ENCODE results near the gene DCUN1D1.
A peak's percentile ranks its signal among the peaks of the same experiment; 100 is the strongest.
"Not testable (repeated sequence)": the region's sequence is repeated elsewhere in the genome, so short reads cannot be mapped to it uniquely, and the experiment has no call there.

Gene DCUN1D1

DNA sequence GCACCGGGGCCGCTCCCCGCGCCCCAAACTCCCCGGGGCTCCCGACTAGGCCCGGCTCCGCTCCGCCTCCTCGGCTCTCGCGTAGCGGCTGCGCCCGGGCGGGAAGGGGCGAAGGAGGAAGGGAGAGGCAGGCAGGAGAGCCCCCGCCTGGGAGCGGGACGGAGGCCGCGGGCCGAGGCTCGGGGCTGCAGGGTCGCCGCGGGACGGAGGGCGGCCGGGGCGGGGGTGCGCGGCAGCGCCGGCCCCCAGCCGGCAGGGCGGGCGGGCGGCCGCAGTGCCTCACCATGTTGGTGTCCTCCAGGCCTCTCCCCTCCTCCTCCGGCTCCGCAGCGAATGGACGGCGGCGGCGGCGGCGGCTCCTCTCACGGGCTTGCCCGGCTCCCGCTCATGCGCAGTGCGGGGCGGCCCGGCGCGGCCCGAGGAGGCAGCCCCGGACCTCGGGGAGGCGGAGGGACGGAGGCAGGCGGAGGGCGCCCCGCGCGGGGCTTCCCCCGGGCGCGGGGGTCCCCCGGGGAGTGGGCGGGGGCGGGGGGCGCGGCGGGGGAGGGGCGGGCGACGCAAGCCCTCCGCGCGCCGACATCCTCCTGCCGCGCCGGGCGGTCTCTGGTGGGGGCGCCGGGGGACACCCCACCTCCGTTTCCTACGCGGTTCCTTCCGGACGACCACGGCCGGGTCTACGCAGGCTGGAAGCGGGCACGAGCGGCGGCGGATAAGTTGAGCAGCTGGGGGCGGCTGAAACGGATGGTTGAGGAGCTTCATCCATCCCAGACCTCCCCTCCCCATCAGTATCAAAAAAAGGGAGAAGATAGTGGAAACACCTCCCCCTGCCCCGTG lies at the start of gene DCUN1D1:
TSS of gene DCUN1D1 (minus strand) at position 335 of the 834 bp plus-strand sequence. CDS start at position 286, 49 bp downstream.
- H3K36me3 Mint-ChIP-seq (ENCODE audit: low read depth), result no peaks in the 10 kb centered on the region
- H3K4me1 Mint-ChIP-seq (ENCODE audit: low read depth), result peaks cover 35% of the 10 kb centered on the region
- no peaks in the 10 kb centered on the region for H3K9me3 Mint-ChIP-seq
- peak within 1 kb of the TSS; percentile 87 for H3K27ac Mint-ChIP-seq
- no peaks in the 10 kb centered on the region for H3K27me3 Mint-ChIP-seq
- peak within 1 kb of the TSS; percentile 88 for H3K4me3 Mint-ChIP-seq
- intact Hi-C loops (cut with micrococcal nuclease), result no loop called here

DNA sequence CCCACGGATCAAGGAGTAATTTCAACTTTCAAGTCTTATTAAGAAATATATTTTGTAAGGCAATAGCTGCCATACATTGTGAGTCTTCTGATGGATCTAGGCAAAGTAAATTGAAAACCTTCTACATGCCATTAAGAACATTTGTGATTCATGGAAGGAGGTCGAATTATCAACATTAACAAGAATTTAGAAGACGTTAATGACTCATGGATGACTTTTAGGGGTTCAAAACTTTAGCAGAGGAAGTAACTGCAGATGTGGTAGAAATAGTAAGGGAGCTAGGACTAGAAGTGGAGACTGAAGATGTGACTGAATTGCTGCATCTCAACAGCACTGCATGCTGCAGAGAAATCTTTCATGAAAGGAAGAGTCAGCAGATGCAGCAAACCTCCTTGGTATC lies 48.1 kb upstream of the DCUN1D1 start:
- H3K9me3 Mint-ChIP-seq, result no peaks in the 10 kb centered on the region
- no peak overlapping the region for H3K27ac Mint-ChIP-seq
- H3K4me3 Mint-ChIP-seq, result no peak overlapping the region
- peaks cover 87% of the 10 kb centered on the region for H3K36me3 Mint-ChIP-seq (ENCODE audit: low read depth)
- no peaks in the 10 kb centered on the region for H3K4me1 Mint-ChIP-seq (ENCODE audit: low read depth)
- intact Hi-C loops (cut with micrococcal nuclease), result no loop called here
- no peaks in the 10 kb centered on the region for H3K27me3 Mint-ChIP-seq

DNA sequence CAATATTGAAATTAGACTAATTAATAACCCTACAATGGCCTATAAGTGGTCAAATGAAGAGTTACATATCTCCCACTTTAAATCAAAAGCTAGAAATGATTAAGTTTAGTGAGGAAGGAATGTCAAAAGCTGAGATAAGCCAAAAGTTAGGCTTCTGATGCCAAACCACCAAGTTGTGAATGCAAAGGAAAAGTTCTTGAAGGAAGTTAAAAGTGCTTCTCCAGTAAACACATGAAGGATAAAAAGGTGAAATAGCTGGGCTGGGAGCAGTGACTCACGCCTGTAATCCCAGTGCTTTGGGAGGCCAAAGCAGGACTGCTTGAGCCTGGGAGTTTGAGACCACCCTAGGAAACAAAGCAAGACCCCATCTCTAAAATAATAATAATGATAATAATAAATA lies 46.9 kb upstream of the DCUN1D1 start:
- no peaks in the 10 kb centered on the region for H3K4me1 Mint-ChIP-seq (ENCODE audit: low read depth)
- no peaks in the 10 kb centered on the region for H3K27me3 Mint-ChIP-seq
- H3K36me3 Mint-ChIP-seq (ENCODE audit: low read depth), result peaks cover 81% of the 10 kb centered on the region
- intact Hi-C loops (cut with micrococcal nuclease), result no loop called here
- H3K27ac Mint-ChIP-seq, result no peak overlapping the region
- no peaks in the 10 kb centered on the region for H3K9me3 Mint-ChIP-seq
- no peak overlapping the region for H3K4me3 Mint-ChIP-seq

DNA sequence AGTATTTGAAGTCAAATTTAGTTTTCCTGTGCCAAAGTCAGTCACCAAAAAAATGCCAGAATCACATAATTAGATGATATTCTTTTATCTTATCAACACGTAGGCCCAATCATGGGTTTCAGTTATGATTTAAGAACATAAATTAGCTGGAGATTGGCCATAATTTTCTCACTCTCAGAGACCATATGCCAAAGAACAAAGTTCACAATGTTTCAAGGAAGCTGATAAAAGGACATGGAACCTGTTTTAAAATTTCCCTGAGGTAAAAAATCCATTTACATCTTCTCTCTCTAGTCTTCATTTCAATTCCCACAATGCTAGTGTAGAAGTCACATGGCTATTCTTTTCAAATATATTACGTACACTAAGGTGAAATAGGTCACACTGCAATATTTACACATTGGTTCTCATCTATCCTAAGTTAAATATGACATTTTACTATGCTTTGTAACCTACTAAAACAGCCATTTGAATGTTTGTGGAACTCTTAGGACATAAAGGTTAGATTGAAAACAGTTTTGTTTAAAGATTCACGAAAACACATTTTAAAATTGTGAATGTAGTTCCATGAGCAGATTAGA lies 42.7 kb upstream of the DCUN1D1 start:
- Mint-ChIP-seq H3K36me3 (ENCODE audit: low read depth) (peaks cover 79% of the 10 kb centered on the region), H3K9me3 (no peaks in the 10 kb centered on the region), H3K27ac (no peak overlapping the region), H3K4me1 (ENCODE audit: low read depth) (no peaks in the 10 kb centered on the region), H3K27me3 (no peaks in the 10 kb centered on the region), H3K4me3 (no peak overlapping the region)
- intact Hi-C loops (cut with micrococcal nuclease), result no loop called here

DNA sequence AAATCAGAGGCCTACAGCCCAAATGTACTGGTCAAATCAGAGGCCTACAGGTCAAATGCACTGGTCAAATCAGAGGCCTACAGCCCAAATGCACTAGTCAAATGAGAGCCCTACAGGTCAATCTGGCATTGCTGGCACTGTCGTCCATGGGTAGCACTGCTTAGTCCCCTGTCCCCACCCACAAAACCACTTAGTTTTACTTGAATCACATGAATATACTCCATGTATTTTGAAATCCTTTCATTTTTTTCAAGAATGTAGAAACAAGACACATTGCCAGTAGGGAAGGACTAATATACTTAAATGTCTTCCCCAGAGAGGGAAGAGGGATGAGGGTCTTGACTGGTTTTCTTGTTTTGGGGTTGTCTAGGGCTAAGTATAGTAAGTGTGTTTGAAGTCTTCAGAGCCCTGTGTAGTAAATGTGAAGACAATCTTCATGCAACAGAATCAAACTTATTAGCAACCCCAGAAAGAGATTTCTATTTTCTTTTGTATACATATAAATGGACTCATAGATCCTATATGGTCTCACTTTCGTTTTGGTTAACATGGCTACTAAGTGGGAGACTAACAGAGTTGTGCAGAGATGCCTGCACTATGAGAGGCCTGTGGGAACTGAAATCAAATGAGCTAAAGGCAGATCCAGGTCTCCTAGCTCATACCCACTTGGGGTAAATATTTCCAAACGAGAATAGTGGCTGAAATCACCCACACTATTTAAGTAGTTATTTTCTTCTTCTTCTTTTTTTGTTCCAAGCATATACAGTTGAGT lies 38.3 kb upstream of the DCUN1D1 start:
- Mint-ChIP-seq H3K4me1 (ENCODE audit: low read depth) (peaks cover 5% of the 10 kb centered on the region), H3K27me3 (no peaks in the 10 kb centered on the region)
- intact Hi-C loops (cut with micrococcal nuclease), result no loop called here

DNA sequence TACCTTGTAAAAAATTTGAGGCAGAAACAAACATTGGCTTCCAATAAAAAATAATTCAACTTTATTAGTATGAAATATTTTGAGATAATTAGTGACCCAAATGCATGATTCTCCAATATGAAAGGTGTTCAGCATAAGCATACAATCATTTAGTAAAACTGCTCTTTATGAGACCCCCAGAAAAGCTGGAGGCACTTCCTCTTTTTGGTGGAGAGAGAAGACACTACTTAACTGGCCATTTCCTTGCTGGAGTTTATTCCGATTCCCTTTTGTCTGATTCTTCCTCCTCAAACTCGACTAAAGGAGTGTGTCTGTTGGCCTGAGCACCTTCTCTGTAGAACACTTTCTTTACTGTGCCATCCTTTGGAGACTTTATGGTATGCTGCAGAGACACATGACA lies 34.8 kb upstream of the DCUN1D1 start:
- H3K36me3 Mint-ChIP-seq (ENCODE audit: low read depth), result peaks cover 73% of the 10 kb centered on the region

More for the DNA sequence above, 38.3 kb upstream of the DCUN1D1 start:
- Mint-ChIP-seq H3K36me3 (ENCODE audit: low read depth) (peaks cover 74% of the 10 kb centered on the region), H3K4me3 (no peak overlapping the region), H3K9me3 (peaks cover 7% of the 10 kb centered on the region), H3K27ac (no peak overlapping the region)

DNA sequence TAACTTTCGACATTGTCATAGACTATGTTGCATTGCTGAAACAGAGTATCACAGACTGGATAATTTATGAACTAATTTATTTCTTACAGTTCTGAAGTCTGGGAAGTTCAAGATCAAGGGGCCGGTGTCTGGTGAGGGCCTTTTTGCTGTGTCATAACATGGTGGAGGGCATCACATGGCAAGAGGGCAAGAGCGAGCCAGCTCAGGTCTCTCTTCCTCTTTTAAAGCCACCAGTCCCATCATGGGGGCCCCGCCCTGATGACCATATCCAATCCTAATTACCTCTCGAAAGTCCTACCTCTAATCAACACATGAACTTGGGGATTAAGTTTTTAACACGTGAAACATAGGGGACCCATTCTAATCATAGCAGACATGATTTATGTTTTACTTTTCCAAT lies 33.5 kb upstream of the DCUN1D1 start:
- no peaks in the 10 kb centered on the region for H3K27me3 Mint-ChIP-seq
- H3K9me3 Mint-ChIP-seq, result peaks cover 7% of the 10 kb centered on the region
- peaks cover 59% of the 10 kb centered on the region for H3K36me3 Mint-ChIP-seq (ENCODE audit: low read depth)
- peaks cover 5% of the 10 kb centered on the region for H3K4me1 Mint-ChIP-seq (ENCODE audit: low read depth)
- no peak overlapping the region for H3K4me3 Mint-ChIP-seq
- no peak overlapping the region for H3K27ac Mint-ChIP-seq
- intact Hi-C loops (cut with micrococcal nuclease), result no loop called here

More for the DNA sequence above, 34.8 kb upstream of the DCUN1D1 start:
- Mint-ChIP-seq H3K27ac (peak overlapping the region; percentile 20), H3K4me1 (ENCODE audit: low read depth) (peaks cover 5% of the 10 kb centered on the region), H3K27me3 (no peaks in the 10 kb centered on the region), H3K9me3 (peaks cover 7% of the 10 kb centered on the region), H3K4me3 (no peak overlapping the region)
- intact Hi-C loops (cut with micrococcal nuclease), result no loop called here

DNA sequence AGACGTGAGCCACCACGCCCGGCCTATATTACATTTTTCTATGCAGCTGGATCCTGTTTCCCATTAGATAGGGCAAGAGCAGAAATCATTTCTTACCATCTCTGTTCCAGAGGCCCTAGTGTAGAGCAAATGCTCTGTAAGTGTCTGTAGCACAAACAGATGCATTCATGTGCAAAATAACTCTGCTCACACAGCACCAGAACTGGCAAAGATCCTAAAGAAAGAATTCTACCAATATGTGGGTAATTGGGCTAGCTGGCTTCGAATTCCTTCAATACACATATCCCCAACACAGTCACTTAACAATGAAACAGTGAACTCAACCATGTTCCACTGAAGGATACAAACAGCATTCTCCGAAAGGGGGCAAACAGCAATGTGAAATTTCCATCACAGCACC lies 32.7 kb upstream of the DCUN1D1 start:
- intact Hi-C loops (cut with micrococcal nuclease), result no loop called here
- H3K4me3 Mint-ChIP-seq, result no peak overlapping the region
- H3K36me3 Mint-ChIP-seq (ENCODE audit: low read depth), result peaks cover 57% of the 10 kb centered on the region
- no peaks in the 10 kb centered on the region for H3K27me3 Mint-ChIP-seq
- H3K4me1 Mint-ChIP-seq (ENCODE audit: low read depth), result peaks cover 5% of the 10 kb centered on the region
- H3K9me3 Mint-ChIP-seq, result peaks cover 7% of the 10 kb centered on the region
- H3K27ac Mint-ChIP-seq, result no peak overlapping the region

DNA sequence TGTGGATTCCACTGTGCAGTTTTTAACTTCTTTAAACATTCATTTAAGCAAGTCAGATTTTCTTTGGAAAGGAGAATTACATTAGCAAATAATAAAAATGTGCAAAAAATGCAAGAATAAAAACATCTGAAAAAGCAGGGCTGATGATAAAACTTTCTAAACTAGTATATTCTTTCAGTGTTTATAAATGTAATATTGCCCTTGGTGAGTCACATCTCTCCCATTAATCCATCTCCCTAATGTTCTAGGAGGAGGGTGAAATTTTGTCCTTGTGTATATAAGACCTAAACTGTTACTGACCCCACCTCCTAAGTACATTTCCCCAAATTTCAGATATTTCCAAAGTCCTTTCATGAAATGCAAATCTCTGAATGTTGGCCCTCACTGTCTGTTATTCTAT lies 28.5 kb upstream of the DCUN1D1 start:
- Mint-ChIP-seq H3K36me3 (ENCODE audit: low read depth) (peaks cover 34% of the 10 kb centered on the region), H3K4me1 (ENCODE audit: low read depth) (peaks cover under 1% of the 10 kb centered on the region), H3K4me3 (no peak overlapping the region), H3K9me3 (peaks cover 3% of the 10 kb centered on the region), H3K27me3 (no peaks in the 10 kb centered on the region), H3K27ac (no peak overlapping the region)
- intact Hi-C loops (cut with micrococcal nuclease), result no loop called here

DNA sequence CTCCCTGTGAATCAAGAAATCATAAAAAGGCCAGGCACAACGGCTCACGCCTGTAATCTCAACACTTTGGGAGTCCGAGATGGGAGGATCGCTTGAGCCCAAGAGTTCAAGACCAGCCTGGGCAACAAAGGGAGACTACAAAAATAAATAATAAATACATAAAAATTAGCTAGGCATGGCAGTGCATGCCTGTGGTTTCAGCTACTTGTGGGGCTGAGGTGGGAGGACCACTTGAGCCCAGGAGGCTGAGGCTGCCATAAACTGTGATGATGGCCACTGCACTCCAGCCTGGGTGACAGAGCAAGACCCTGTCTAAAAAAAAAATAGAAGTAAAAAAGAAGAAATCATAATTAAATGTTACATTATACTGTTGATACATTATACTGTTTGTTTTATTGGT lies 28.0 kb upstream of the DCUN1D1 start:
- no peak overlapping the region for H3K27ac Mint-ChIP-seq
- H3K4me1 Mint-ChIP-seq (ENCODE audit: low read depth), result no peaks in the 10 kb centered on the region
- H3K27me3 Mint-ChIP-seq, result no peaks in the 10 kb centered on the region
- H3K36me3 Mint-ChIP-seq (ENCODE audit: low read depth), result peaks cover 29% of the 10 kb centered on the region
- H3K9me3 Mint-ChIP-seq, result no peaks in the 10 kb centered on the region
- intact Hi-C loops (cut with micrococcal nuclease), result no loop called here
- H3K4me3 Mint-ChIP-seq, result no peak overlapping the region

DNA sequence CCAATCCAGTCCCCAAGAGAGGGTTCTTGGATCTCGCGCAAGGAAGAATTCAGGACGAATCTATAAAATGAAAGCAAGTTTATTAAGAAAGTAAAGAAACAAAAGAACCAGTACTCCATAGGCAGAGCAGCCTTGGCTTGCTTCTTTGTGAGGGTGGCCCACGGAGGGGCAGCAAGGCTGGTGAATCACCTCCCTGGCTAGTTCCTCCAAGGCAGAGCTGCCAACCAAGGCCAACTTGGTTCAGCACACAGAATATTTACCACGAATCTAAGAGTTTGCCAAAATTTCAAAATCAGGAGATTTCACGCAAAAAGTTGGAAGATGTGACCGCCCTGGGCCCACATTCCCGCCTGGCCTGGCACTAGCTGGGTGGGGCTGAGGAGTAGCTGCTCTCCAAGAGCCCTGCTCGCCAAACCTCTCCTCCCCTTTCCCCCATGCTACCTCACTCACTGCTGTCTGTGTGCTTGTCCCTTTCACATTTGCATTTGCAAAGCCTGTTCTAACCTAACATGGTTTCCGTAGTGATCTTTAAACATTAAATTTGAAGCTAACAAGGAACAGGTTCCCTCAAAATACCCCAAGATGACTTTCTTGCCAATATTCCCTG lies 26.2 kb upstream of the DCUN1D1 start:
- Mint-ChIP-seq H3K36me3 (ENCODE audit: low read depth) (peaks cover 16% of the 10 kb centered on the region), H3K27ac (no peak overlapping the region), H3K9me3 (no peaks in the 10 kb centered on the region), H3K4me3 (no peak overlapping the region), H3K27me3 (no peaks in the 10 kb centered on the region), H3K4me1 (ENCODE audit: low read depth) (no peaks in the 10 kb centered on the region)
- intact Hi-C loops (cut with micrococcal nuclease), result no loop called here

DNA sequence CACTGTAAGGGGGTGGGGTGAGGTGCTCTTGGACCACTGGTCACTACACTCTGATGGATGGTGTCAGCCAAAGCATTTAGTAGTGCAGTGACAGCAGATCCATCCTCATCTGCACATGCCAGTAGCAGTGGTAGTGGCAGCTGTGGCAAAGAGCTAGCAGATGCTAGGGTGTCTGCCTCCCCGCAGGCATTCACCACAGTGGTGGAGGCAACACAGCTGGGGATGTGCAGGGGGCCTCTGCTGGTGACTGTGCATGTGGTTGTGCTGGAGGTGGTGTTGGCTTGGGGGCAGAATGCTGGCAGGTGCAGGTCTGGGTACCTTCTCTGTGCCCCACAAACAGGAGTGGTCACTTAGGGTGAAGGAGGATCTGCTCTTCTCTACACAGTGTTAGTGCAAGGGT lies 19.4 kb upstream of the DCUN1D1 start:
- intact Hi-C loops (cut with micrococcal nuclease), result no loop called here
- H3K4me3 Mint-ChIP-seq, result no peak overlapping the region
- no peak overlapping the region for H3K27ac Mint-ChIP-seq
- no peaks in the 10 kb centered on the region for H3K27me3 Mint-ChIP-seq
- H3K9me3 Mint-ChIP-seq, result no peaks in the 10 kb centered on the region
- H3K36me3 Mint-ChIP-seq (ENCODE audit: low read depth), result no peaks in the 10 kb centered on the region
- H3K4me1 Mint-ChIP-seq (ENCODE audit: low read depth), result no peaks in the 10 kb centered on the region

DNA sequence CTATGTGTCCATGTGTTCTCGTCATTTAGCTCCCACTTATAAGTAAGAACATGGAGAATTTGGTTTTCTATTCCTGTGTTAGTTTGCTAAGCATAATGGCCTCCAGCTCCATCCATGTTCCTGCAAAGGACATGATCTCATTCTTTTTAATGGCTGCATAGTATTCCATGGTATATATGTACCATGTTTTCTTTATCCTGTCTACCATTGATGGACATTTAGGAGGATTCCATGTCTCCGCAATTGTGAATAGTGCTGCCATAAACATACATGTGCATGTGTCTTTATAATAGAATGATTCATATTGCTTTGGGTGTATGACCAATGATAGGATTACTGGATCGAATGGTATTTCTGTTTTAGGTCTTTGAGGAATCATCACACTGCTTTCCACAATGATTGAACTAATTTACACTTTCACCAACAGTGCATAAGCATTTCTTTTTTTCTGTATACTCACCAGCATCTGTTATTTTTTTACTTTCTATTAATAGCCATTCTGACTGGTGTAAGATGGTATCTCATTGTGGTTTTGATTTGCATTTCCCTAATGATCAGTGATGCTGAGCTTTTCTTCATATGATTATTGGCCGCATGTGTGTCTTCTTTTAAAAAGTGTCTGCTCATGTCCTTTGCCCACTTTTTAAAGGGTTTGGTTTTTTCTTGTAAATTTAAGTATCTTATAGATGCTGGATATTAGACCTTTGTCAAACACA lies 13.3 kb upstream of the DCUN1D1 start:
- H3K4me1 Mint-ChIP-seq (ENCODE audit: low read depth); intact Hi-C loops (cut with micrococcal nuclease); H3K9me3 Mint-ChIP-seq: not testable (repeated sequence)

More for the DNA sequence above, 13.3 kb upstream of the DCUN1D1 start:
- not testable (repeated sequence) for H3K36me3 Mint-ChIP-seq (ENCODE audit: low read depth); H3K4me3 Mint-ChIP-seq; H3K27ac Mint-ChIP-seq; H3K27me3 Mint-ChIP-seq
